IMR-90 (cell line): ENCODE data around the gene SH3BP2. TPM values are rescaled to one million over a fixed set of nuclear protein-coding genes. Genes with fewer than 3 reads are reported as not detected.

ENCODE experiments used
- ATAC-seq: fragments of 200-7000 bp; cut with Tn5 transposase; 2 replicates; pipeline ENCODE4 v1.9.1; 2020; ENCODE audit warnings: low read depth, mild to moderate bottlenecking, moderate library complexity
- BruUV-seq: library from RNA; stranded (reverse); fragments of 400-500 nt; replicated peaks from 2 replicates; lab custom pipeline; 2021; lab: Mats Ljungman, UMichigan
- CTCF ChIA-PET: fragments of 300-600 bp; formaldehyde crosslinking; extraction: SDS; loops from one replicate; lab custom pipeline; 2021; ENCODE audit warnings: antibody characterized with exemption; lab: Yijun Ruan, JAX
- POLR2A ChIA-PET: fragments of 300-600 bp; sonication (Branson Sonifier 250); formaldehyde crosslinking; loops from one replicate; lab custom pipeline; 2022; ENCODE audit warnings: antibody characterized with exemption; ENCODE audit not compliant: unreplicated experiment; lab: Charles Lee
- DNase-seq: peaks from one replicate; pipeline ENCODE4 v3.0.0; 2013
- H2AFZ ChIP-seq: replicated peaks from 2 replicates; pipeline ENCODE3; 2013; ENCODE audit warnings: low read length, mild to moderate bottlenecking; ENCODE audit not compliant: poor library complexity
- H2AK5ac ChIP-seq: 2 replicates; pipeline ENCODE4 v1.6.1; 2013; ENCODE audit warnings: low read depth, low read length, inconsistent platforms
- H2AK9ac ChIP-seq: replicated peaks from 2 replicates; pipeline ENCODE3; 2013; ENCODE audit warnings: mild to moderate bottlenecking, low read depth, low read length, moderate library complexity; ENCODE audit not compliant: poor library complexity
- H2BK120ac ChIP-seq: 2 replicates; pipeline ENCODE4 v1.6.1; 2013; ENCODE audit warnings: low read depth, low read length, inconsistent platforms
- H2BK15ac ChIP-seq: 3 replicates; pipeline ENCODE4 v1.6.1; 2013; ENCODE audit warnings: low read depth, low read length, inconsistent platforms
- H2BK20ac ChIP-seq: 2 replicates; pipeline ENCODE4 v1.6.1; 2013; ENCODE audit warnings: low read depth, mild to moderate bottlenecking, inconsistent platforms, low read length, moderate library complexity
- H2BK5ac ChIP-seq: 2 replicates; pipeline ENCODE4 v1.6.1; 2013; ENCODE audit warnings: mild to moderate bottlenecking, low read depth, low read length, inconsistent platforms; ENCODE audit not compliant: poor library complexity, severe bottlenecking
- H3K14ac ChIP-seq: replicated peaks from 2 replicates; pipeline ENCODE4 v1.6.1; 2013; ENCODE audit warnings: low read depth, low read length, inconsistent platforms
- H3K18ac ChIP-seq: 2 replicates; pipeline ENCODE4 v1.6.1; 2013; ENCODE audit warnings: low read depth, low read length, control low read depth
- H3K23ac ChIP-seq: 2 replicates; pipeline ENCODE4 v1.6.1; 2013; ENCODE audit warnings: low read depth, low read length, inconsistent platforms
- H3K27ac ChIP-seq: 2 replicates; pipeline ENCODE4 v1.5.1; 2013; ENCODE audit warnings: mild to moderate bottlenecking, control low read depth, low read length; ENCODE audit not compliant: insufficient read depth
- H3K27me3 ChIP-seq: 2 replicates; pipeline ENCODE4 v1.6.1; 2013; ENCODE audit warnings: low read length; ENCODE audit not compliant: control insufficient read depth, insufficient read depth
- H3K36me3 ChIP-seq: 2 replicates; pipeline ENCODE4 v1.6.1; 2013; ENCODE audit warnings: low read length, mixed read lengths; ENCODE audit not compliant: control insufficient read depth, insufficient read depth
- H3K4ac ChIP-seq: 2 replicates; pipeline ENCODE4 v1.6.1; 2013; ENCODE audit warnings: low read depth, low read length, inconsistent platforms
- H3K4me1 ChIP-seq: 2 replicates; pipeline ENCODE4 v1.6.1; 2013; ENCODE audit warnings: low read length, mixed read lengths; ENCODE audit not compliant: control insufficient read depth, insufficient read depth
- H3K4me2 ChIP-seq: 2 replicates; pipeline ENCODE4 v1.6.1; 2013; ENCODE audit warnings: low read depth, mild to moderate bottlenecking, control low read depth, low read length, moderate library complexity
- H3K4me3 ChIP-seq: 2 replicates; pipeline ENCODE4 v1.5.1; 2013; ENCODE audit warnings: low read depth, mild to moderate bottlenecking, control low read depth, low read length, moderate library complexity; ENCODE audit not compliant: insufficient read depth
- H3K56ac ChIP-seq: 2 replicates; pipeline ENCODE4 v1.6.1; 2013; ENCODE audit warnings: low read length, inconsistent platforms; ENCODE audit not compliant: insufficient read depth; ENCODE audit errors: extremely low read depth
- H3K79me1 ChIP-seq, 2 experiments: 2 replicates each; pipeline ENCODE4 v1.6.1; 2013; ENCODE audit warnings: low read length in 2 of 2, inconsistent platforms in 1 of 2, low read depth in 1 of 2
- H3K9ac ChIP-seq: 2 replicates; pipeline ENCODE4 v1.6.1; 2013; ENCODE audit warnings: low read depth, low read length, control low read depth
- H3K9me1 ChIP-seq: 2 replicates; pipeline ENCODE4 v1.6.1; 2013; ENCODE audit warnings: low read length, inconsistent platforms; ENCODE audit not compliant: insufficient read depth
- H3K9me3 ChIP-seq: 2 replicates; pipeline ENCODE4 v1.6.1; 2013; ENCODE audit warnings: low read length; ENCODE audit not compliant: control insufficient read depth, insufficient read depth
- H4K20me1 ChIP-seq: 2 replicates; pipeline ENCODE4 v1.6.1; 2013; ENCODE audit warnings: low read length, inconsistent platforms; ENCODE audit not compliant: insufficient read depth
- H4K5ac ChIP-seq: 2 replicates; pipeline ENCODE4 v1.6.1; 2013; ENCODE audit warnings: mild to moderate bottlenecking, low read depth, low read length, control low read depth
- H4K8ac ChIP-seq, 2 experiments: 2 replicates each; pipeline ENCODE4 v1.6.1; 2013; ENCODE audit warnings: low read depth in 2 of 2, low read length in 2 of 2, control low read depth in 1 of 2, inconsistent platforms in 1 of 2
- H4K91ac ChIP-seq: 2 replicates; pipeline ENCODE4 v1.6.1; 2013; ENCODE audit warnings: low read depth, low read length, inconsistent platforms; ENCODE audit not compliant: insufficient read depth
- BHLHE40 ChIP-seq: fragments of 150-350 bp; IDR thresholded peaks from 2 replicates; pipeline ENCODE4 v1.6.1; 2016; ENCODE audit warnings: mild to moderate bottlenecking, low read depth, low read length
- CEBPB ChIP-seq: IDR thresholded peaks from 2 replicates; pipeline ENCODE4 v1.6.1; 2012; ENCODE audit warnings: low read depth, low read length, improper control_type of control experiment
- CHD1 ChIP-seq: IDR thresholded peaks from 2 replicates; pipeline ENCODE4 v1.6.1; 2012; ENCODE audit warnings: low read depth, low read length, improper control_type of control experiment
- ELK1 ChIP-seq: fragments of 150-350 bp; IDR thresholded peaks from 2 replicates; pipeline ENCODE4 v1.6.1; 2016; ENCODE audit warnings: low read depth, mild to moderate bottlenecking, low read length, moderate library complexity, borderline replicate concordance
- FOS ChIP-seq: fragments of 150-350 bp; IDR thresholded peaks from 2 replicates; pipeline ENCODE4 v1.6.1; 2016; ENCODE audit warnings: low read depth, low read length
- MAFK ChIP-seq: IDR thresholded peaks from 2 replicates; pipeline ENCODE4 v1.6.1; 2012; ENCODE audit warnings: low read depth, low read length, improper control_type of control experiment
- MAZ ChIP-seq: IDR thresholded peaks from 2 replicates; pipeline ENCODE4 v1.6.1; 2012; ENCODE audit warnings: low read depth, mild to moderate bottlenecking, low read length, improper control_type of control experiment, moderate library complexity, borderline replicate concordance
- MXI1 ChIP-seq: IDR thresholded peaks from 2 replicates; pipeline ENCODE4 v1.6.1; 2012; ENCODE audit warnings: low read depth, mild to moderate bottlenecking, low read length, moderate library complexity, borderline replicate concordance
- NFE2L2 ChIP-seq: fragments of 150-350 bp; IDR thresholded peaks from 2 replicates; pipeline ENCODE4 v1.6.1; 2016; ENCODE audit warnings: low read depth, mild to moderate bottlenecking, low read length
- POLR2A ChIP-seq: IDR thresholded peaks from 2 replicates; pipeline ENCODE4 v1.6.1; 2012; ENCODE audit warnings: mild to moderate bottlenecking, low read depth, low read length
- RAD21 ChIP-seq: IDR thresholded peaks from 2 replicates; pipeline ENCODE4 v1.6.1; 2012; ENCODE audit warnings: low read length, improper control_type of control experiment
- RCOR1 ChIP-seq: IDR thresholded peaks from 2 replicates; pipeline ENCODE4 v1.6.1; 2012; ENCODE audit warnings: mild to moderate bottlenecking, low read length, improper control_type of control experiment; ENCODE audit not compliant: insufficient replicate concordance
- RFX5 ChIP-seq: IDR thresholded peaks from 2 replicates; pipeline ENCODE4 v1.8.0; 2012; ENCODE audit warnings: low read depth, mild to moderate bottlenecking, low read length, moderate library complexity
- SMC3 ChIP-seq: fragments of 150-350 bp; IDR thresholded peaks from 2 replicates; pipeline ENCODE4 v1.6.1; 2016; ENCODE audit warnings: low read depth, mild to moderate bottlenecking, antibody characterized with exemption, low read length, moderate library complexity
- WGBS, 2 experiments: methylation state at CpG; one replicate each; pipeline versions ENCODE4 v1.1.5 to v1.1.7; 2013; ENCODE audit warnings: missing lambda C conversion rate in 2 of 2; ENCODE audit not compliant: insufficient read length in 1 of 2; ENCODE audit errors: extremely low coverage in 2 of 2; 5-methylcytosine and 5-hydroxymethylcytosine counted together
- dilution Hi-C: fragments of 300-500 bp; cut with HindIII; formaldehyde crosslinking; loops from one replicate; pipeline ENCODE4 v1.14.3; 2018; ENCODE audit warnings: low sequenced_read_pairs; ENCODE audit not compliant: unreplicated experiment
- in situ Hi-C: fragments of 300-500 bp; cut with MboI; formaldehyde crosslinking; loops from 3 replicates; pipeline ENCODE4 v1.14.3; 2019; ENCODE audit warnings: low sequenced_read_pairs, inconsistent platforms, mixed read lengths
- intact Hi-C: fragments of 100-400 bp; cut with micrococcal nuclease; formaldehyde crosslinking; loops from 2 replicates; pipeline ENCODE4 v1.10.0; 2022
- polyA plus RNA-seq, 3 experiments: library from polyadenylated mRNA; depleted of rRNA; stranded (reverse); fragments of >200 nt; gene quantifications; 2 replicates each; pipeline ENCODE4 v1.2.3, GENCODE V29; 2012; ENCODE audit warnings: low replicate concordance in 1 of 3
- total RNA-seq: library from RNA; depleted of rRNA; stranded (reverse); fragments of >200 nt; gene quantifications from 2 replicates; pipeline ENCODE4 v1.2.3, GENCODE V29; 2012
- TF ChIP-seq, protein P1 (sequence below): fragments of 150-350 bp; IDR thresholded peaks from 2 replicates; pipeline ENCODE4 v1.6.1; 2017; ENCODE audit warnings: mild to moderate bottlenecking, antibody characterized with exemption, low read length, low read depth
- TF ChIP-seq, protein P2 (sequence below): conservative IDR thresholded peaks from 2 replicates; pipeline ENCODE4 v1.5.1; 2012; ENCODE audit warnings: mild to moderate bottlenecking, low read depth, low read length, improper control_type of control experiment

SH3BP2 gene
- total and polyA plus RNA-seq, 2 of the 4 experiments (the other 2 are of a cell fraction): 9.0 to 37.2 TPM

DNA sequence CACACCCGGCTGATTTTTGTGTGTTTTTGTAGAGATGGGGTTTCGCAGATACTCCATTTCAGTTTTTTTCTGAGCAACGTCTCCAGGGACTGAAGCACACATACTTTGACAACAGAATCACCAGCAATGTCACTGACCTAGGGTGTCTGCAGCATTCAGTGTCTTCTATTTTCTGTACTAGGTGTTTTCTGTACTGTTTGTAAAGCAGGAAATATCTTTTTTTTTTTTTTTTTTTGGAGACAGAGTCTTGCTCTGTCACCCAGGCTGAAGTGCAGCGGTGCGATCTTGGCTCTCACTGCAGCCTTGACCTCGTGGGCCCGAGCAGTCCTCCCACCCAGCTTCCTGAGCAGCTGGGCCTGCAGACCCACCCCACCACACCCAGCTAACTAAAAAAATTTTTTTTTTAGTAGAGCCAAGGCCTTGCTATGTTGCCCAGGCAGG, 59.6 kb downstream of the SH3BP2 start:
- Histone ChIP-seq H3K27ac (no peak overlapping the region), H3K36me3 (peaks cover 7% of the 10 kb centered on the region), H3K18ac (no peak overlapping the region), H2BK5ac (no peak overlapping the region), H2BK15ac (no peak overlapping the region), H2AK5ac (no peak overlapping the region; the same call in 1 of the 2 replicates), H3K14ac (no peak overlapping the region), H3K4me2 (no peak overlapping the region), H3K27me3 (no peaks in the 10 kb centered on the region), H2BK120ac (no peak overlapping the region), H4K8ac (no peak overlapping the region), H3K79me1 (peaks cover 13 to 53% of the 10 kb centered on the region in 2 experiments; a peak in 3 of 4 replicates), H3K4me1 (peaks cover 12% of the 10 kb centered on the region), H3K9me1 (peaks cover 5% of the 10 kb centered on the region; the same call in 1 of the 2 replicates), H4K5ac (no peak overlapping the region), H2BK20ac (no peak overlapping the region), H4K91ac (no peak overlapping the region), H2AK9ac (no peak overlapping the region), H3K9ac (no peak overlapping the region), H3K23ac (no peak overlapping the region), H2AFZ (no peak overlapping the region), H3K4ac (no peak overlapping the region), H3K9me3 (no peaks in the 10 kb centered on the region), H3K4me3 (no peak overlapping the region), H3K56ac (no peak overlapping the region), H4K20me1 (peaks cover 77% of the 10 kb centered on the region)
- CTCF ChIA-PET: no interaction called here
- dilution Hi-C loops (no loop called here), intact Hi-C loops (no loop called here), in situ Hi-C loops (no loop called here)
- TF ChIP-seq SMC3 (no peak), RAD21 (no peak), MAZ (no peak), MXI1 (no peak), POLR2A (no peak), ELK1 (no peak), CHD1 (no peak), NFE2L2 (no peak), RCOR1 (no peak), BHLHE40 (no peak), RFX5 (no peak), MAFK (no peak), CEBPB (no peak), FOS (no peak)
- TF ChIP-seq, protein P1, sequence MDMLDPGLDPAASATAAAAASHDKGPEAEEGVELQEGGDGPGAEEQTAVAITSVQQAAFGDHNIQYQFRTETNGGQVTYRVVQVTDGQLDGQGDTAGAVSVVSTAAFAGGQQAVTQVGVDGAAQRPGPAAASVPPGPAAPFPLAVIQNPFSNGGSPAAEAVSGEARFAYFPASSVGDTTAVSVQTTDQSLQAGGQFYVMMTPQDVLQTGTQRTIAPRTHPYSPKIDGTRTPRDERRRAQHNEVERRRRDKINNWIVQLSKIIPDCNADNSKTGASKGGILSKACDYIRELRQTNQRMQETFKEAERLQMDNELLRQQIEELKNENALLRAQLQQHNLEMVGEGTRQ: no peak
- TF ChIP-seq, protein P2, sequence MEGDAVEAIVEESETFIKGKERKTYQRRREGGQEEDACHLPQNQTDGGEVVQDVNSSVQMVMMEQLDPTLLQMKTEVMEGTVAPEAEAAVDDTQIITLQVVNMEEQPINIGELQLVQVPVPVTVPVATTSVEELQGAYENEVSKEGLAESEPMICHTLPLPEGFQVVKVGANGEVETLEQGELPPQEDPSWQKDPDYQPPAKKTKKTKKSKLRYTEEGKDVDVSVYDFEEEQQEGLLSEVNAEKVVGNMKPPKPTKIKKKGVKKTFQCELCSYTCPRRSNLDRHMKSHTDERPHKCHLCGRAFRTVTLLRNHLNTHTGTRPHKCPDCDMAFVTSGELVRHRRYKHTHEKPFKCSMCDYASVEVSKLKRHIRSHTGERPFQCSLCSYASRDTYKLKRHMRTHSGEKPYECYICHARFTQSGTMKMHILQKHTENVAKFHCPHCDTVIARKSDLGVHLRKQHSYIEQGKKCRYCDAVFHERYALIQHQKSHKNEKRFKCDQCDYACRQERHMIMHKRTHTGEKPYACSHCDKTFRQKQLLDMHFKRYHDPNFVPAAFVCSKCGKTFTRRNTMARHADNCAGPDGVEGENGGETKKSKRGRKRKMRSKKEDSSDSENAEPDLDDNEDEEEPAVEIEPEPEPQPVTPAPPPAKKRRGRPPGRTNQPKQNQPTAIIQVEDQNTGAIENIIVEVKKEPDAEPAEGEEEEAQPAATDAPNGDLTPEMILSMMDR: no peak
- ATAC-seq: no peak
- POLR2A ChIA-PET: no interaction called here
- DNase-seq: no peak
- BruUV-seq: no TSS peak
- no CpG with 5 or more reads among the region's 7 CpGs for WGBS, 2 experiments
